Cerebellar cortex (tissue), 1 donor: ENCODE results near the gene GRAMD1A.
"Not testable (repeated sequence)": the region's sequence is repeated elsewhere in the genome, so short reads cannot be mapped to it uniquely, and the experiment has no call there.

Experiments
- DNase-seq: peaks from one replicate; pipeline ENCODE4 v3.0.0-alpha.2; 2015; ENCODE audit warnings: low spot score

Gene GRAMD1A

DNA sequence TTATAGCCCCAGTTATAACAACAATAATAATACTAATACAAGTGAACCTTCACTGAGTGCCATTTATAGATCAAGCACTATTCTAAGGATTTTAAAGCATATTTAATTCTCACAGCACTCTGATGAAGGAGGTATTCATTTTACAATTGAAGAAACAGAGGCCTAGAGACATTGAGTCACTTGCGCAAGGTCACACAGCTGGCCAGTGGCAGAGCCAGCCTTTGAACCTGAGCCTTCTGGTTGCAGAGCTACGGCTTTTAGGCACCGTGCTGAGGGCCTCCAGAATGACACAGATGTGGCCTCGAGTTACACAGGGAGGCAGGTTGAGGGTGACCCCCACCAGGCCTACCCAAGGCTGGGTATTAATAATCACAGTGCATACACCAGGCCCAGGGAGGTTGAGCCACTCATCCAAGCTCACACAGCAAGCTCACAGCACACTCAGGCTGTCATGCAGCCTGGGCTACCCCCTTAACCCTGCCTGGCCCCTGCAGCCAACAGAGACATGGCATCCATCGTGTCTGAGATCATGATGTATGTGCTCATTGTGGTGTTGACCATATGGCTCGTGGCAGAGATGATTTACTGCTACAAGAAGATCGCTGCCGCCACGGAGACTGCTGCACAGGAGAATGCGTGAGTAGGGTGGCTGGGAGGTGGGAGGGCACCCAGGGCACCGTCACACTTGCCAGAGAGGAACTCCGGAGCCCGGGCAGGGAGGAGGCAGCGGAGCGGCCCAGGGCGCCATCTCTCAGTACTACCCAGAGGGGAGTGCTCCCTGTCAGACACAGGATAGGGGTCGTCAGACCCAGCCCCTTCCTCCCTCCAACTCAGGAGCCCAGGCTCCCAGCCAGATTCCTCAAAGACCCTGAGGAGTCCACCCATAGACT, 38.7 kb downstream of the GRAMD1A start:
- no peak for DNase-seq

DNA sequence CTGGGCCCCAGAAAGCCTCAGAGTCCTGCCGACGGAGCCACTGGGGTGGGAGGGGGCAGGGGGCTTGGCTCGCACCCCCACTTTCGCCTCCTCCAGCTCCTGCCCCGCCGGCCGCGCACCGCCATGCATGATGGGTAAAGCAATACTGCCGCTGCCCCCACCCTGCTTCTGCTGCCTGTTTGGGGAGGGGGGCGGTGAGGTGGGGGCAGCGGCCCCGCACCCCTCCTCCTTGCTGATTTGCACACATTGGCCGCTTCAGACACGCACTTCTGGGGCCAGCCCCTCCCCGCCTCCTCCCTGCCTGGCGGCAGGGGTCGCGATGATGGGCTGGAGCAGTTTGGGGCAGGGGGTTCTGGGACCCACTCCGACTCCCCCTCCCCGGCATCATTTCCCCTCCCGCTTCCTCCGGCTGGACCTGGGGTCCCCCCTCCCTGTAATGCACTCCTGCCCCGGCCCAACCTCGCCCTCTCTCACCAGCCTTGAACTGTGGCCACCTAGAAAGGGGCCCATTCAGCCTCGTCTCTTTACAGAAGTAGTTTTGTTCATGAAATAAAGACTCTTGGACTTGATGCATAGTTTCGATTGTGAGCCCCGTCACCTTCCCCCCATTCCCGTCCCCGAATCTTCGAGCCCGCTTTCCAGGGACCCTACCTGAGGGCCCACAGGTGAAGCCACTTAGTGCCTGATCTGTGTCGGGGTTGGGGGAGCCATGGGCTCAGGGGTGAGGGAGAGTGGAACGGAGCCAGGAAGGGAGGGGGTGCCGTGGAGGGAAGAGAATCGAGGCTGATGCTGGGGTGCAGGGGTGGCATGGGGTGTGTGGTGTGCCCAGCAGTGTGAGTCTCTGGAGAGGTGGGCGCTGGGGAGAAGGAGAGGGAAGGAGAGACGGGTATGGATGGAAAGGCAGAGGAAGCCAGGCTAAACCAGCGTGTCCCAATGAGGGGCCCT, 40.0 kb downstream of the GRAMD1A start:
- no peak for DNase-seq

DNA sequence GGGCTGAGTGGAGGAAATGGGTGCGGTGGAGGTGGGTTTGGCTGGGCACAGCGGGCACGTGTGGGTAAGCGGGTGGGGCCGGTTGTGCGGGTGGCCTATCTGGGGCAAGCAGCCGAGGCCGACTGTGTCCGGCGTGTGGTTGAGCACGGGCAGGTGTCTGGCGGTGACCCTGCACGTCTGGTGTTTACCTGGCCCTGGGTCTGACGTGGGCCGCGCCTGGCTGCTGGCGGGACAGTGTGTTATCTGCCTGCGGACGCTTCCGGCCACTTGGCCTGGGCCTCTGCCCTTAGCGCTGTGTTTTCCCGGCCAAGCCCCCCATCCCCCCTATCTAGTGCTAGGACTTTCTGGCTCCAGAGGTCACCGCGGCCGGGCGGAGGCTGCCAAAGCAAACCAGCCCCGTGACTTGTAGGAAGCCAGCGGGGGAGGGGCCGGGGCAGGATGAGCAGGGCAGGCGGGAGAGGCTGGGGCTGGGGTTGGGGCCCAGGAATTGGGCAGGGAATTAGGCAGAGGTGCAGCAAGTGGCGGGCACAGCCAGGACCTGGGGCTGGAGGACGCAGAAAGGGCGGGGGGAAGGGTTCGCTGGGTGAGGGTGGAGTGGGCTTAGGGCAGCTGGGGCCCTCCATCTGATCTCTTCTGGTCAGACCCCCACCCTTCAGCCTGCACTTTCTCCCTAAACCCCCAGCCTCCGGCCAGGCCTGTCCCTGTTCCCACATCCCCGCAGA, 40.9 kb downstream of the GRAMD1A start:
- peak; percentile 54 for DNase-seq

DNA sequence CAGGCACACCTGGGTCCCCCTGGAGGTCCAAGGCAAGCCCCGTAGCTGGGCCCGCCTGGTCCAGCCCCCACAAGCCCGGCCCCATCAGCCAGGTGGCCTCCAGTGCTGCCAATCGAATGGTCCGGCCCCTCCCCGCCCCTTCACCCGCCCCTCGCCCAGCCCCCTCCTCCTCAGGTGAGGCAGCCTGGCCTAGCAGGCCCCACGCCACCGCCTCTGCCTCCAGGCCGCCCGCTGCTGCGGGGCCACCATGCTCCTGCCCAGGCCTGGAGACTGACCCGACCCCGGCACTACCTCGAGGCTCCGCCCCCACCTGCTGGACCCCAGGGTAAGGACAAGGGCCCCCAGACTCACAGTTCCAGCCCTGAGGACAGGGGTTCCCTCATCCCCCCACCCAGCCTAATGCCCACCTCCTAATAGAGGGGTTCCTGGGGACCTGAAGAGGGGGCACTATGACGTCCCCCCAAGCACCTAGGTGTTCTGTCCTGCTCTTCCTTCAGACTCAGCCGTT, 41.5 kb downstream of the GRAMD1A start, which contains the start of gene HPN:
TSS of gene HPN (plus strand) at position 174 of the 508 bp plus-strand sequence. CDS start 786 bp downstream, outside the sequence.
- DNase-seq: no peak

DNA sequence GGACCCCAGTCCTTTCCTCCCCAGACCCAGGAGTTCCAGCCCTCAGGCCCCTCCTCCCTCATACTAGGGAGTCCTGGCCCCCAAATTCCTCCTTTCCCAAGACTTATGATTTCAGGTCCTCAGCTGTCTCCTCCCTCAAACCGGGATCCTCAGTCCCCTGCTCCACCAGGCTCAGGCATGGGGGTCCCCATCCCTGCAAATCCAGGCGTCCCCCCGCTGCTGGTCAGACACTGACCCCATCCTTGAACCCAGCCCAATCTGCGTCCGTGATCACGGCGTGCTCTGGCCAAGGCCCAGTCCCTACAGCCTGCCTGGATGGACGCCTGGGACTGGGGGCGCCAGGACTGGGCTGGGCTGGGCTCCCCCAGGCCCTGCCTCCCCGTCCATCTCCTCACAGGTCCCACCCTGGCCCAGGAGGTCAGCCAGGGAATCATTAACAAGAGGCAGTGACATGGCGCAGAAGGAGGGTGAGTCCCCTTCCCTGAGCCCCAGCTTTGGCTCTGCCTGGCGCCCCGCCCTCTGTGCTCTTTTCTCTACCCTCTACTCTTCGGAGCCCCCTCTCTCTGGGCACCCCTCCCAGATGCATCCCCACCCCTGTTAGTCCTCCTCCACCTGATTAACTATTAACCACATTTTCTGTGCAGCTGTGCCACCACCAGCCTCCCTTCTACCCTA, 42.1 kb downstream of the GRAMD1A start:
- no peak for DNase-seq

DNA sequence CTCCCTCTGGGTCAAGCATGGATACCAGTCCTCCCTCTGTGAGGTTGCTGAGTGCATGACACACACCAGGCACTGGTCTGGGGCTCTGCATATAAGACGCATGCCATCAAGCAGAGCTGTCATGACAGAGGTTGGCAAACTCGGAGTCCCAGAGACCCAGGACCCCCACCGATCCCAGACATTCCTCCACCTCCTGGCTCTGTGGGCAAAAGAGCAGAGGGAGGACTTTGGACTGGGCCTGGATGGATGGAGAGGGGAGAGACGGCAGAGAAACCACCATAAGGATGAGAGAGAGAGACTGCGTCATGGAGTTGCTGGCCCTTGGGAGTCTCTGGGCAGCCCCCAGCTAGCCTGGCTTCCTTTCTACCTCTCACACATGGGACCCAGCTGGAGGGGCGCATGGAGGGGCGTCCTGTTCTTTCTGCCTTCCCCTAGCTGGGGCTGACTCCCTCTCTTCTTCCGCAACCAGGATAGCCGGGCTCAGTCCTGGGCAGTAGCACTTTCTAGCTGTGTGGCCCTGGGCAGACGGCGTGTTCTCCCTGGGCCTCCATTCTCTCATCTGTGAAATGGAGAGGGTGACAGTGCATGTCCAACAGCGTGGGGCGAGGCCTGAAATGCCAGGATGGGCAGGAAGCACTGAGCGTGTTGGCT, 43.0 kb downstream of the GRAMD1A start:
- DNase-seq: no peak

DNA sequence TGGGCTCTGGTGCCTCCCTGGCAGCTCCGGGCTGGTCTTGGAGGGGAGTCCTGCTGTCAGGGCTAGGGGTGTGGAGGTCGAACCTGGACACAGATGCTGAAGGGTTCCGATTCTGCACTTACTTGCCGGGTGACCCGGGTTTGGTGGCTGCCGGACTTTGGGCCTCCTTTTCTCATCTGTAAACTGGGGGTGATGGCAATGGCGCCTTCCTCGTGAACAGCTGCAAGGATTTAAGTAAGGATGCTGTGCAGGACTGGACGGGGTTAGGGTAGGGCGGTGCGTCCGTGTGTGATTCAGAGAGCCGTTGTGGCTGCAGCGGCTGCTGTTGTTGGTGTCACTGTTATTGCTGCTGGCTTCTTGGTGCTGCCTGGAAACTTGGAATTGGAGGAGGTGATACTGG, 43.8 kb downstream of the GRAMD1A start:
- peak; percentile 33 for DNase-seq

DNA sequence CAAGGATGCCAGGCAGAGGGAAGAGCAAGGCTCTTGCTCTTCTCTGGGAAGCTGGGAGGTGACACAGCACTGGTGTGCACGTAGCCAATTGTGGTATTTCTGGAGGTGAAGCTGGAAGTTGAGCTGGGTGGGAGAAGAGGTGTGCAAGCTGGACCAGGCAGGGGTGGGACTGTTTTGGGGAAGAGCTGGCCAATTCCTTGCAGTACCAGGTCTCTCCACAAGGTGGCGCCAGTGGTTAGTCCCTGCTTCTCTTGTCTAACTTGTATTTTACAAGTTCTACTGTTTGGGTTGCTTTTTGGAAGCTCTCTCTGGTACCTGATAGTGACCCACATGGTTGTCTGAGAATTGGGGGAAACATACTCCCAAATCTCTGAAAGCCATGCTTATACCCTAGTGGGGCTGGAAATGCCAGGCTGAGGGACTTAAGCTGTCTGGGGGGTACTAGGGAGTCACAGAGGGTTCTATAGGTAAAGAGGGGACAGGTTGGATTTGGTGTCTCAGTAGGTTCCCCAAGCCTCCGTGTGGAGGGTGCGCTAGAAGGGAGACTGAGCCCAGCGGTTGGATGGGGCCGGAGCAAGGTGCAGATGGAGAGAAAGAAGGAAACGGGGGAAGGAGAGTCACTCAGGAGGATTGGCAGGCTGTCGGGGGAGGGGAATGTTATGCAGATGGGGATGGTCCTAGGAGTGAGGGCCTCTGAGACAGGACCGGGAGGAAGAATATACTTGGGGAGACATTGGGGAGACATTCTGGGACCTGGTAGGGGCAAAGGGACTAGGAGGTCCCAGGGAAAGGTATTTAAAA, 44.4 kb downstream of the GRAMD1A start:
- peak; percentile 87 for DNase-seq

DNA sequence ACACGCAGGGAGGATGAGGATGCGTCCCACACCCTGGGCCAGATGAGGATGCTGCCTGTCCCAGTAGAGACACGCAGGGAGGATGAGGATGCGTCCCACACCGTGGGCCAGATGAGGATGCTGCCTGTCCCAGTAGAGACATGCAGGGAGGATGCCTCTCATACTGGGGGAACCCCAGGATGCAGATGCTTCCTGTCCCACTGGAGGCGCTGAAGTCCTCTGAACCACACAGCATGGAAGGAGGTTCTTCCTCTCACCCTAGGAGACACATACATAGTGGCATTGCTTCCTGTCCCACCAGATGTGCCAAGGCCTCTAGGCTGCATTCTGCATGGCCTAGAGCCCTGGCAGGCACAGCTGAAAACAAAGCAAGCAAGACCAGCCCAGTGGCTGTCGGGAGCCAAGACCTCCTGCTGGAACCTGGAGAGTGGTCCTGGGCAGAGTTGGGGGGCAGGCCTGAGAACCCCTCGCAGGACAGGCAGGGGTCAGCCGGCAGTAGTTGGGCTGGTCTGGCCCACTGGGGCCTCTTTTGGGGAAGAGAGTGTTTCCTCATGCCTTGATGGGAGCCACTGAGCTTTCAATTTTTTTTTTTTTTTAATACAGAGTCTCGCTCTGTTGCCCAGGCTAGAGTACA, 45.7 kb downstream of the GRAMD1A start:
- DNase-seq: no peak

DNA sequence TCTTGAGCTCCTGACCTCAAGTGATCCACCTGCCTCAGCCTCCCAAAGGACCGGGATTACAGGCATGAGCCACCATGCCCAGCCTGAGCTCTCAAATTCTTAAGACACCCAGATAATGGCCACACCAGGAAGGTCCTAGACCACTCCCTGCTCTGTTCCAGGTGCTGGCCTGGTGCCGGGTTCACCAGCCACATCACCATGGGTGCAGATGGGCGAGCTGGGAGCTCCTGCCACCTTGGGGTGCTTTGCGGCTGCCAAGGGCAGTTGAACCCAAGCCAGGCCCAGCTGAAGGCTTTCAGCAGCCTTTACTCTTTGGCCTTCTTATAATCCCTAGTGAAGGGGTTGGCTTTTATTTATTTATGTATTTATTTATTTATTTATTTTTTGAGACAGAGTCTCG, 46.3 kb downstream of the GRAMD1A start:
- DNase-seq: no peak

DNA sequence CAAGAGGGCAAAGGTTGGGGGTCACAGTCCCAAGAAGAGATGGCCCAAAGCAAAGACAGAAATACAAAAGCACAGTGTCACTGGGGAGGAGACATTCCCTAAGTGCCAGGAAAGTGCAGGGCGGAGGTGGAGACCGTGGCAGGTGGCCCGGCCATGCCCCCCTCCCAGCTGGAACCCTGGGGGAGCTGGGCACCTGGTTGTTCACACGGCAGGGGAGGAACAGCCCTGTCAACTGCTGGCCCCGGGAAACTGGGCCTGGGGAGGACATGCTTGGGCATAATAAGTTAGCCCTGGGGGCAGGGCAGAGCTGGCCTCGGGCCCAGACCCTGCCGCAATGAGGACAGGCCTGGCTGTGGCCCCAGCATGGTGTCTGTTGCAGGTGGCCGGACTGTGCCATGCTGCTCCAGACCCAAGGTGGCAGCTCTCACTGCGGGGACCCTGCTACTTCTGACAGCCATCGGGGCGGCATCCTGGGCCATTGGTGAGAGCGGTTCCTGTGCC, 48.8 kb downstream of the GRAMD1A start:
- DNase-seq: peak; percentile 77

DNA sequence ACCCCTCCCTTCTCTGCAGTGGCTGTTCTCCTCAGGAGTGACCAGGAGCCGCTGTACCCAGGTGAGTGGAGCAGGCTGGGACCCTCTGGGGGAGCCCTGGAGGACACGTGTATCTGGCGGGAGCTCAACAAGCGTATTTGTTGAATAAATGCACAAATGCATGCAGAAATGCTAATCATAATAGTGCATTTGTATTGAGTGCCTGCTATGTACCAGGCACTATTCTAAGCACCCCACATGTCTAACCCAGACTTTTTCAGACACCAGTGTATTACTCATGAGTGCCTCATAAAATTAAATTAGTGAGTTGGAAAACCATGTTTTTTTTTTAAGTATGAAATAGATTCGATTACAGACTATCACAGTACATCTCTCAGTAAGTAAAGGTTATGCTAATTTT, 49.3 kb downstream of the GRAMD1A start:
- no peak for DNase-seq

DNA sequence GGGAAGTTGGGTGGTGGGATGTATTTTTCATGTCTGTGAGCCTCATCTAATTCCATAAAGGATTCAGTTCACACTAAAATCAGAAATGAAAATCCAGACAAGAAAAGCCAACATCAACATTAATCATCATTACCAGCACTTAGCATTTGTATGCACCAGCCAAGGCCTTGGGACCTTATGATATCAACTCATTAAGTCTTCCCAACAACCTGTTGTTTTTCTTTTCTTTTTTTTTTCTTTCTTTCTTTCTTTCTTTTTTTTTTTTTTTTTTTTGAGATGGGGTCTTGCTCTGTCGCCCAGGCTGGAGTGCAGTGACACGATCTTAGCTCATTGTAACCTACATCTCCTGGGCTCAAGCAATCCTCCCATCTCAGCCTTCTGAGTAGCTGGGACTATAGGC, 50.5 kb downstream of the GRAMD1A start:
- DNase-seq: not testable (repeated sequence)

DNA sequence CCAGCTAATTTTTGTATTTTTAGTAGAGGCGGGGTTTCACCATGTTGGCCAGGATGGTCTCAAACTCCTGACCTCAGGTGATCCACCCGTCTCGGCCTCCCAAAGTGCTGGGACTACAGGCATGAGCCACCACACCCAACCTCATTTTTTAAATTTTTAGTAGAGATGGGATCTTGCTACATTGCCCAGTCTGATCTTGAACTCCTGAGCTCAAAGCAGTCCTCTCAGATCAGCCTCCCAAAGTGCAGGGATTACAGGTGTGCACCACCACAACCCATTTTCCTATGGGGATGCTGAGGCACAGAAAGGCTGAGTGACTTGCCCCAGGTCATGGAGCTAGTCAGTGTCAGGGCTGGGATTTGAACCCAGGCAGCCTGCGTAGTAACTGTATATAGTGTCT, 51.1 kb downstream of the GRAMD1A start:
- DNase-seq: not testable (repeated sequence)

DNA sequence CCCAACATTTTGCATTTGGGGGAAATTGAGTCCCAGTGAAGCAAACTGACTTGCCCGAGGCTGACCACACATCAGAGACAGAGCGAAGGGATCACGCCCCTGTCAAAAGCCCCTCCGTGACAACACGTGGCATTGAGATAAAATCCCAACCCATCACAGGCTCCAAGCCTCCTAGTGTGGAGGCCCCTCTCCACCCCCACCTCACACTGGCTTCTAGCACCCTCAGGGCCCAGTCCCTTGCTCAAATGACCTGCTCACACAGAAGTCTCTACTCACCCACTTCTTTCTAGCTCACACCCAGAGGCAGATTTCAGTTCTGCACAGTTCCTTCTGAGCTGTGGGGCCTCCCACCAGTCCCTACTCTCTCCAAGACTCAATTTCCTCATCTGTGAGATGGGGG, 51.7 kb downstream of the GRAMD1A start:
- DNase-seq: no peak

DNA sequence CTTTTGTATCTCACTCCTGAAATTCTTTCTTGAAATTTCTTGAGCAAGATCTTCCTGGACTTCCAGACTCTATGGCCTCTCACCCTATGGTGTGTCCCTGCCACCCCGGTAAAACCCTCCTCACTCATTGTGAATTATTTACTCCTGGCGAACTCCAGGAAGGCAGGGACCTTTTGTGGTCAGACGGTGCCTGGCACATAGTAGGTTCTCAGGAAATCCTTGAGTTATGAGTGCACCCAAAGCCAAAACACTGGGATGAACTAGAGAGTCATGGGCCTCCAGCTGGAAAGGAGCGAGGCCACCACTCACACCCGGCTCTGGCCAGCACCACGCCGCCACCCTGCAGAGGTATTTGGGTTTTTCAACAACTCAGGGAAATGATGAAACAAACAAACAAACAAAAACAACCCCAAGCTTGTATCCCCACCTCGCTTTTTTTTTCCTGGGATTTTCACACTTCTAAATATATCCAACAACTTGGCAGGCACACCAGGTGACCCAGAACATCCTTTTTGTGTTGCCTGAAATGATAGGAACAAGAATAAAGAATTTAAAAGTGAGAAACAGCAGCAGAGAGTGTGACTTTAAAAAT, 52.6 kb downstream of the GRAMD1A start:
- peak; percentile 70 for DNase-seq

DNA sequence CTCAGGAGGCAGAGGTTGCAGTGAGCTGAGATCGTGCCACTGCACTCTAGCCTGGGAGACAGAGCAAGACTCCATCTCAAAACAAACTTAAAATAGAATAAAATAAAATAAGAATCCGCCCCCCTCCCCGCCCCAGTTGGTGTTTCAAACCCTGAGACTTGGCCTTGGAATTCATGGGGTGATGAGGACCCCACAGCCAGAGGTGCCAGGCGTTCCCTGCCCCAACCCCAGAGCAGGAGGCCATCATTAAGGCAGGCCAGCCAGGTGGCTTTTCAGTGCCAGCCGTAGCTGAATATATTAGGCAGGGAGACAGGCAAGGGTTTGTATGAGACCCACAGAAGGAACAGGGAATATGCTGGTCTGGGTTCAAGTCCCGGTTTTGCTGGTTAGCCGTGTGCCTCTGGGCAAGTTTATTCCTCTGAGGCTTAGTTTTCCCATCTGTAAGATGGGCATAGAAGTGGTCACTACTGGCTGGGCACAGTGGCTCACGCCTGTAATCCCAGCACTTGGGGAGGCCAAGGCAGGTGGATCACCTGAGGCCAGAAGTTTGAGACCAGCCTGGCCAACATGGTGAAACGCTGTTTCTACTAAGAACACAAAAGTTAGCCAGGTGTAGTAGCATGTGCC, 53.7 kb downstream of the GRAMD1A start:
- no peak for DNase-seq

DNA sequence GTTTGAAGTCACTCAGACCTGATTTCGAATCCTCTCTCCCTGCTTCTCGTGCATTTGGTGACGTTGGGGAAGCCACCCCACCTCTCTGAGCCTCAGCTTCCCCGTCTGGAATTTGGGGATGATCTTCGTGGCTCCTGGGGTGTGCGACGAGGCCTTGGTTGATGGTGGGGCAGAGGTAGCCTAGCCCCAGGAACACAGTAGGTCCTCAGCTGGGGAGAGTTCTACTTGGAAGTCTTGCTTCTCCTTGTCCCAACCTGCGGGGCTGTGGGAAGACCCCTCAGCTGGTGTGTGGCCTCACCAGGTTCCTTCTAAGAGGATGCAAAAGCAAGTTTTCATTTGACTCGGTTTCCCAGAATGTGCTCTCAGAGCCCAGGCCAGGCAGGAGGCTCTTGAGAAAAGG, 54.5 kb downstream of the GRAMD1A start:
- DNase-seq: no peak
